ENCODE results near the gene SLC26A2. TPM values are rescaled to one million over a fixed set of nuclear protein-coding genes. Genes with fewer than 3 reads are reported as not detected.

The SLC26A2 gene
- total and polyA plus RNA-seq, 2 experiments from 2014 or later, result 6.2 to 11.1 TPM

DNA sequence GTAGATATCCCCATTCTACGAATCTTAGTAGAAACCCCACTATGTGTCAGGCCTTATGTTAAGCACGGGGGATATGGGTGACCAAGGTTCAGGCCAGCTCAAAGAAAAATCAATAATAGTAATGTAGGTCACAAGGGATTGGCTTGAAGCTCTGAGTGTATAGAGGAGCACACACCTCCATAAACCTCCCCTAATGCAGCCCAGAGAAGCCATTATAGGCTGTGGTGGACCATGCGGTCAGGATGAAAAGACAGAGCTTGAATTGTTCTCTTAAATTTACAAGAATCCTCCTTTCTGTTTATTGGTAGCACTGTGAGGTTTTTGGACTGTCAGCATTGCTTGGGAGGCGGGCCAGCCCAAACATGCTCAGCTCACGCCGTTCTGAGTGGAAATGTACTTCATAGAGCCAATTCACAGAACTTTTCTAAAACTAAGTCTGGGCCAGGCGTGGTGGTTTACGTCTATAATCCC is 25.1 kb upstream of the SLC26A2 start:
- WGBS, 2 experiments (ENCODE audit: low coverage in 1 of 2, low lambda C conversion rate in 2 of 2, missing lambda C conversion rate in 2 of 2), result 77 to 81% methylated on average over 8 of the region's 8 CpGs
- Histone ChIP-seq H4K20me1 (ENCODE audit: insufficient read depth) (no peaks in the 10 kb centered on the region), H3F3A (ENCODE audit: insufficient read depth) (peaks cover 31% of the 10 kb centered on the region), H2AFZ (no peak overlapping the region), H3K4me1 (ENCODE audit: insufficient read depth) (peaks cover 39% of the 10 kb centered on the region), H3K4me3 (no peak overlapping the region), H3K9ac (no peak overlapping the region), H3K27ac (no peak overlapping the region), H3K9me2 (ENCODE audit: insufficient read depth) (no peaks in the 10 kb centered on the region), H3K36me3 (ENCODE audit: low read depth) (no peaks in the 10 kb centered on the region), H3K79me2 (ENCODE audit: insufficient read depth) (no peaks in the 10 kb centered on the region), H3K4me2 (ENCODE audit: unreplicated experiment) (no peak overlapping the region), H3K27me3 (replicated peaks; ENCODE audit: insufficient read depth) (no peaks in the 10 kb centered on the region), H3K9me3 (ENCODE audit: low read depth) (no peaks in the 10 kb centered on the region)
- in situ Hi-C loops (cut with MboI), result no loop called here
- TF ChIP-seq EZH2 (IDR thresholded peaks at IDR 0.05; ENCODE audit: insufficient read depth, poor library complexity, severe bottlenecking) (no peak), EZH2phosphoT487 (IDR thresholded peaks at IDR 0.05; ENCODE audit: insufficient read depth, low read depth) (no peak)
- no peak for DNase-seq

DNA sequence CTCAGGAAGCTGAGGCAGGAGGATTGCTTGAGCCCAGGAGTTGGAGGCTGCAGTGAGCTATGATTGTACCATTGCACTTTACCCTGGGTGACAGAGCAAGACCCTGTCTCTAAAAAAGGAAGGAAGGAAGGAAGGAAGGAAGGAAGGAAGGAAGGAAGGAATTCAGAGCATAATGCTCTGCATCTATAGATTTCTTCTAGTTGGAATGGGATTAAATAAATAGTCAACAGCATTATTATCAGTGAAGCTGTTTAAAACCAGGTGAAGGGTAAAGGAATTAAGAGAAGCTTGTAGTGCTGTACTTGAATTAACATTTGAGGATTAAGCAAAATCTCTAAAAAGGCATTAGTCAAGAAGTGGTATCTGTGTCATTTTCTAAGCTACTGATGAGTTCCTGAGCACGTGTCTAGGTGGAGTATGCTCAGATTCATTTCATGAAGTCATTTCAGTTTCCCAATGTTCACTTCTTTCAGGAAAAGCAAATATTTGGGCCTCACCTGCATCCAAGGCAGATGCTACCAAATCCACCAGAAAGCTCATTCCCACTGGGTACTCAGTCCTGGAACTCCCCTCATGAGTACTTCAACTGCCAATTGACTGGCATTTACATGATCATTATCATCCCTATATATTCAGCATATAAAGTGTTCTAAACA is 24.4 kb upstream of the SLC26A2 start:
- no peaks in the 10 kb centered on the region for H3K9me2 ChIP-seq (ENCODE audit: insufficient read depth)
- H3K79me2 ChIP-seq (ENCODE audit: insufficient read depth), result no peaks in the 10 kb centered on the region
- TF ChIP-seq EZH2phosphoT487 (IDR thresholded peaks at IDR 0.05; ENCODE audit: insufficient read depth, low read depth), result no peak
- no peak for TF ChIP-seq EZH2 (IDR thresholded peaks at IDR 0.05; ENCODE audit: insufficient read depth, poor library complexity, severe bottlenecking)
- DNase-seq, result no peak
- in situ Hi-C loops (cut with MboI), result no loop called here
- no peak overlapping the region for H2AFZ ChIP-seq
- H3K27ac ChIP-seq, result no peak overlapping the region
- peaks cover 36% of the 10 kb centered on the region for H3K4me1 ChIP-seq (ENCODE audit: insufficient read depth)
- H3K4me3 ChIP-seq, result no peak overlapping the region
- H3K4me2 ChIP-seq (ENCODE audit: unreplicated experiment), result no peak overlapping the region
- H4K20me1 ChIP-seq (ENCODE audit: insufficient read depth), result no peaks in the 10 kb centered on the region
- no peak overlapping the region for H3K9ac ChIP-seq
- 63 to 66% methylated on average over 1 of the region's 1 CpG for WGBS, 2 experiments (ENCODE audit: low coverage in 1 of 2, low lambda C conversion rate in 2 of 2, missing lambda C conversion rate in 2 of 2)
- peaks cover 31% of the 10 kb centered on the region for H3F3A ChIP-seq (ENCODE audit: insufficient read depth)
- H3K36me3 ChIP-seq (ENCODE audit: low read depth), result no peaks in the 10 kb centered on the region
- no peaks in the 10 kb centered on the region for H3K27me3 ChIP-seq (replicated peaks; ENCODE audit: insufficient read depth)
- no peaks in the 10 kb centered on the region for H3K9me3 ChIP-seq (ENCODE audit: low read depth)

DNA sequence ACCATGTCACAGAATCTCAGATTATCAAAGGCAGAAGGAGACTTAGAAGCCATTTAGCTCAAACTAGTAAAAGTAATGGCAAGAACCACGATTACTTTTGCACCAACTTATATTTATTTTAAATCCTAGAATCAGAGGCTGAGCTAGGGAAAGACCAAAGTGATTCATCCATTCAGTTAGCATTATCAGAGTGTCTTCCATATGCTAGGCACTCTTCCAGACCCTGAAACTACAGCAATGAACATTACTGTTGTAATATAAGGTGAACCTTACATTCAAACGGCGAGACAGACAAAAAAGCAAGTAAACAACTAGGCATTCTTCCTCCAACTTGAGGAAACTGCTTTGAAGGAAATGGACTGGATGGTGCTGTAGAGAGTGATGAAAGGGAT is 23.9 kb upstream of the SLC26A2 start:
- in situ Hi-C loops (cut with MboI), result no loop called here
- peaks cover 36% of the 10 kb centered on the region for H3K4me1 ChIP-seq (ENCODE audit: insufficient read depth)

GRCh38 chr5:149937610-149938009 is 22.9 kb upstream of the SLC26A2 start:
- no peaks in the 10 kb centered on the region for H3K79me2 ChIP-seq (ENCODE audit: insufficient read depth)
- peak overlapping the region; percentile 99 for H3K27ac ChIP-seq
- no peaks in the 10 kb centered on the region for H3K9me2 ChIP-seq (ENCODE audit: insufficient read depth)
- in situ Hi-C loops (cut with MboI), result no loop called here
- H3K27me3 ChIP-seq (replicated peaks; ENCODE audit: insufficient read depth), result no peaks in the 10 kb centered on the region
- H3K9me3 ChIP-seq (ENCODE audit: low read depth), result no peaks in the 10 kb centered on the region
- WGBS, 2 experiments (ENCODE audit: low coverage in 1 of 2, low lambda C conversion rate in 2 of 2, missing lambda C conversion rate in 2 of 2), result 69 to 96% methylated on average over 1 of the region's 1 CpG
- peaks cover 31% of the 10 kb centered on the region for H3F3A ChIP-seq (ENCODE audit: insufficient read depth)
- no peak overlapping the region for H2AFZ ChIP-seq
- peak; percentile 69 for DNase-seq
- TF ChIP-seq EZH2 (IDR thresholded peaks at IDR 0.05; ENCODE audit: insufficient read depth, poor library complexity, severe bottlenecking), result no peak
- H3K36me3 ChIP-seq (ENCODE audit: low read depth), result no peaks in the 10 kb centered on the region
- peak overlapping the region; percentile 80 for H3K4me2 ChIP-seq (ENCODE audit: unreplicated experiment)
- no peak overlapping the region for H3K4me3 ChIP-seq
- H4K20me1 ChIP-seq (ENCODE audit: insufficient read depth), result no peaks in the 10 kb centered on the region
- H3K4me1 ChIP-seq (ENCODE audit: insufficient read depth), result peaks cover 36% of the 10 kb centered on the region
- 0 out of 2 replicates have a peak overlapping the region, but pooled peaks have one; percentile 81 for H3K9ac ChIP-seq

More for the DNA sequence above, 23.9 kb upstream of the SLC26A2 start:
- Histone ChIP-seq H3K9me3 (ENCODE audit: low read depth) (no peaks in the 10 kb centered on the region), H3K79me2 (ENCODE audit: insufficient read depth) (no peaks in the 10 kb centered on the region), H2AFZ (no peak overlapping the region), H3K27me3 (replicated peaks; ENCODE audit: insufficient read depth) (no peaks in the 10 kb centered on the region), H3F3A (ENCODE audit: insufficient read depth) (peaks cover 31% of the 10 kb centered on the region), H3K9me2 (ENCODE audit: insufficient read depth) (no peaks in the 10 kb centered on the region), H3K4me3 (no peak overlapping the region), H4K20me1 (ENCODE audit: insufficient read depth) (no peaks in the 10 kb centered on the region), H3K36me3 (ENCODE audit: low read depth) (no peaks in the 10 kb centered on the region), H3K4me2 (ENCODE audit: unreplicated experiment) (no peak overlapping the region), H3K27ac (no peak overlapping the region), H3K9ac (no peak overlapping the region)
- peak; percentile 55 for DNase-seq
- TF ChIP-seq EZH2 (IDR thresholded peaks at IDR 0.05; ENCODE audit: insufficient read depth, poor library complexity, severe bottlenecking) (no peak), EZH2phosphoT487 (IDR thresholded peaks at IDR 0.05; ENCODE audit: insufficient read depth, low read depth) (no peak)
- 71 to 80% methylated on average over 3 of the region's 3 CpGs for WGBS, 2 experiments (ENCODE audit: low coverage in 1 of 2, low lambda C conversion rate in 2 of 2, missing lambda C conversion rate in 2 of 2)

Measured in GM23248 (cell line).